Liver (tissue), 9 donors: ENCODE data around the gene SIPA1L3. TPM values are rescaled to one million over a fixed set of nuclear protein-coding genes. Genes with fewer than 3 reads are reported as not detected.

Source experiments
- DNase-seq: peaks from one replicate; pipeline ENCODE4 v3.0.0-alpha.2; 2017; ENCODE audit warnings: low spot score
- H3K27ac ChIP-seq, 2 donors: one replicate each; pipeline ENCODE4 v1.7.0; 2013; ENCODE audit warnings: inconsistent platforms in 2 of 2, low read length in 2 of 2, control low read depth in 1 of 2, low read depth in 1 of 2, mild to moderate bottlenecking in 1 of 2
- H3K27me3 ChIP-seq, 4 donors: one replicate each; pipeline versions ENCODE4 v1.6.1 to v1.7.0; 2013; ENCODE audit warnings: low read length in 3 of 4, inconsistent platforms in 1 of 4, mild to moderate bottlenecking in 1 of 4, moderate library complexity in 1 of 4; ENCODE audit not compliant: control insufficient read depth in 4 of 4, insufficient read depth in 4 of 4
- H3K36me3 ChIP-seq, 4 donors: one replicate each; pipeline versions ENCODE4 v1.6.1 to v1.7.0; 2013; ENCODE audit warnings: low read length in 3 of 4, mild to moderate bottlenecking in 3 of 4, low read depth in 1 of 4, moderate library complexity in 1 of 4; ENCODE audit not compliant: control insufficient read depth in 4 of 4, insufficient read depth in 3 of 4
- H3K4me1 ChIP-seq, 4 donors: one replicate each; pipeline versions ENCODE4 v1.6.1 to v1.7.0; 2013; ENCODE audit warnings: low read length in 3 of 4, mild to moderate bottlenecking in 3 of 4, moderate library complexity in 1 of 4; ENCODE audit not compliant: control insufficient read depth in 4 of 4, insufficient read depth in 4 of 4
- H3K4me3 ChIP-seq, 3 donors: one replicate each; pipeline versions ENCODE4 v1.6.1 to v1.7.0; 2013; ENCODE audit warnings: low read length in 3 of 3, control low read depth in 1 of 3, low read depth in 1 of 3, mild to moderate bottlenecking in 1 of 3
- H3K9ac ChIP-seq, 2 donors: one replicate each; pipeline ENCODE4 v1.7.0; 2013; ENCODE audit warnings: low read length in 2 of 2, mild to moderate bottlenecking in 2 of 2, moderate library complexity in 2 of 2, control low read depth in 1 of 2, low read depth in 1 of 2
- H3K9me3 ChIP-seq, 4 donors: one replicate each; pipeline versions ENCODE4 v1.6.1 to v1.7.0; 2013; ENCODE audit warnings: low read length in 3 of 4; ENCODE audit not compliant: control insufficient read depth in 4 of 4
- EGR1 ChIP-seq, 2 donors: IDR thresholded peaks; 2 replicates each; pipeline ENCODE4 v1.6.1; 2016 to 2018; ENCODE audit warnings: antibody characterized with exemption in 2 of 2, low read depth in 2 of 2
- FOXA1 ChIP-seq: IDR thresholded peaks from 2 replicates; pipeline ENCODE4 v1.6.1; 2016; ENCODE audit warnings: antibody characterized with exemption
- FOXA2 ChIP-seq: IDR thresholded peaks from 2 replicates; pipeline ENCODE4 v1.6.1; 2016; ENCODE audit warnings: antibody characterized with exemption
- GABPA ChIP-seq, 2 donors: IDR thresholded peaks in 1 of 2; conservative IDR thresholded peaks in 1 of 2; 2 replicates each; pipeline ENCODE4 v1.6.1; 2016; ENCODE audit warnings: antibody characterized with exemption in 2 of 2, mild to moderate bottlenecking in 1 of 2, moderate library complexity in 1 of 2
- HNF4G ChIP-seq: IDR thresholded peaks from 2 replicates; pipeline ENCODE4 v1.6.1; 2016; ENCODE audit warnings: antibody characterized with exemption
- JUND ChIP-seq, 2 donors: IDR thresholded peaks; 2 replicates each; pipeline ENCODE4 v1.6.1; 2016; ENCODE audit warnings: antibody characterized with exemption in 2 of 2
- NR2F2 ChIP-seq: IDR thresholded peaks from 2 replicates; pipeline ENCODE4 v1.6.1; 2016; ENCODE audit warnings: antibody characterized with exemption
- RAD21 ChIP-seq, 2 donors: IDR thresholded peaks; 2 replicates each; pipeline ENCODE4 v1.6.1; 2016; ENCODE audit warnings: antibody characterized with exemption in 2 of 2, mild to moderate bottlenecking in 2 of 2
- RXRA ChIP-seq, 2 donors: IDR thresholded peaks; 2 replicates each; pipeline ENCODE4 v1.6.1; 2017 to 2018; ENCODE audit warnings: antibody characterized with exemption in 2 of 2, mild to moderate bottlenecking in 1 of 2
- SP1 ChIP-seq: IDR thresholded peaks from 2 replicates; pipeline ENCODE4 v1.6.1; 2018; ENCODE audit warnings: antibody characterized with exemption, mild to moderate bottlenecking
- WGBS: extraction: QIAGEN DNeasy Blood & Tissue Kit; methylation state at CpG from one replicate; pipeline ENCODE4 v1.1.7; 2013; 5-methylcytosine and 5-hydroxymethylcytosine counted together
- polyA plus RNA-seq, 2 donors: library from polyadenylated mRNA; stranded (reverse) in 1 of 2; unstranded in 1 of 2; fragments of 200-250 nt in 1 of 2; fragments of >200 nt in 1 of 2; fragmentation: Nextera tagmentation in 1 of 2; extraction: Ambion mirVana in 1 of 2; gene quantifications; one replicate each; pipeline versions ENCODE4 v1.2.1 to v1.2.3, GENCODE V29; 2013 to 2015
- total RNA-seq, 2 donors: library from RNA; depleted of rRNA; stranded (reverse); fragments of >200 nt; gene quantifications; one replicate each; pipeline ENCODE4 v1.2.3, GENCODE V29; 2014
- TF ChIP-seq, protein P1 (sequence below): IDR thresholded peaks from 2 replicates; pipeline ENCODE4 v1.6.1; 2016; ENCODE audit warnings: antibody characterized with exemption
- TF ChIP-seq, protein P2 (sequence below): fragments of 150-350 bp; IDR thresholded peaks from 2 replicates; pipeline ENCODE4 v1.5.1; 2017; ENCODE audit warnings: improper control_type of control experiment, low read depth, low read length; ENCODE audit not compliant: missing input control
- TF ChIP-seq, protein P3 (sequence below): IDR thresholded peaks from 2 replicates; pipeline ENCODE4 v1.6.1; 2016; ENCODE audit warnings: antibody characterized with exemption
- TF ChIP-seq, protein P4 (sequence below): IDR thresholded peaks from 2 replicates; pipeline ENCODE4 v1.6.1; 2016; ENCODE audit warnings: antibody characterized with exemption
- donor health status: healthy.
- donor health status: healthy.
- donor health status: healthy.
- donor health status: healthy.
- donor health status: healthy.

SIPA1L3 gene
- total and polyA plus RNA-seq, 4 donors: 2.4 to 10.0 (median 4.4) TPM

DNA sequence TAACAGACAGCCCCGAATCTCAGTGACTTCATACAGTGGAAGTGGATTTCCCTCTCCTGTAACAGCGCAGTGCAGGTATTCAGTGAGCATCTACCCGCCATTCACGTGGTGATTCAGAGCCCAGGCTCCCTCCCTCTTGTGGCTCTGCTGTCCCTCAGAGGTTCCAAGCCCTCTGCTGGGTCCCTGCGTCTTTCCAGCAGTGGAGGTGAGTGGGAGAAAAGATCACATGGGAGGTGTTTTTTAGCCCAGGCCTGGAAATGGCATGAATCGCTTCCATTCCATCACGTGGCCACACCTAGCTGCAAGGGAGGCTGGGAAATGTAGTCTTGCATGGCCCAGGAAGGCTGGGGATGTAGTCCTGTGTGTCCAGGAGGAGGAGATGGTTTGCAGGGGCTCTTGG, 255.6 kb downstream of the SIPA1L3 start:
- Histone ChIP-seq H3K4me1 (no peaks in the 10 kb centered on the region), H3K27ac (no peak overlapping the region), H3K36me3 (peaks cover 9 to 46% (median 26%) of the 10 kb centered on the region in 4 donors), H3K9me3 (peaks cover 5 to 10% (median 7%) of the 10 kb centered on the region in 4 donors), H3K9ac (no peak overlapping the region), H3K27me3 (no peaks in the 10 kb centered on the region), H3K4me3 (peak overlapping the region in 2 of 3 donors; percentile 11 to 26)
- TF ChIP-seq SP1: no peak
- TF ChIP-seq EGR1 (IDR thresholded peaks at IDR 0.05; ENCODE audit: low read depth in 2 of 2): no peak
- TF ChIP-seq, protein P1, sequence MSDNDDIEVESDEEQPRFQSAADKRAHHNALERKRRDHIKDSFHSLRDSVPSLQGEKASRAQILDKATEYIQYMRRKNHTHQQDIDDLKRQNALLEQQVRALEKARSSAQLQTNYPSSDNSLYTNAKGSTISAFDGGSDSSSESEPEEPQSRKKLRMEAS: no peak
- TF ChIP-seq RXRA (IDR thresholded peaks at IDR 0.05): no peak
- no peak for TF ChIP-seq FOXA1
- TF ChIP-seq, protein P2, sequence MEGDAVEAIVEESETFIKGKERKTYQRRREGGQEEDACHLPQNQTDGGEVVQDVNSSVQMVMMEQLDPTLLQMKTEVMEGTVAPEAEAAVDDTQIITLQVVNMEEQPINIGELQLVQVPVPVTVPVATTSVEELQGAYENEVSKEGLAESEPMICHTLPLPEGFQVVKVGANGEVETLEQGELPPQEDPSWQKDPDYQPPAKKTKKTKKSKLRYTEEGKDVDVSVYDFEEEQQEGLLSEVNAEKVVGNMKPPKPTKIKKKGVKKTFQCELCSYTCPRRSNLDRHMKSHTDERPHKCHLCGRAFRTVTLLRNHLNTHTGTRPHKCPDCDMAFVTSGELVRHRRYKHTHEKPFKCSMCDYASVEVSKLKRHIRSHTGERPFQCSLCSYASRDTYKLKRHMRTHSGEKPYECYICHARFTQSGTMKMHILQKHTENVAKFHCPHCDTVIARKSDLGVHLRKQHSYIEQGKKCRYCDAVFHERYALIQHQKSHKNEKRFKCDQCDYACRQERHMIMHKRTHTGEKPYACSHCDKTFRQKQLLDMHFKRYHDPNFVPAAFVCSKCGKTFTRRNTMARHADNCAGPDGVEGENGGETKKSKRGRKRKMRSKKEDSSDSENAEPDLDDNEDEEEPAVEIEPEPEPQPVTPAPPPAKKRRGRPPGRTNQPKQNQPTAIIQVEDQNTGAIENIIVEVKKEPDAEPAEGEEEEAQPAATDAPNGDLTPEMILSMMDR: no peak
- TF ChIP-seq NR2F2: no peak
- TF ChIP-seq JUND (IDR thresholded peaks at IDR 0.05): no peak
- TF ChIP-seq FOXA2: no peak
- TF ChIP-seq, protein P3, sequence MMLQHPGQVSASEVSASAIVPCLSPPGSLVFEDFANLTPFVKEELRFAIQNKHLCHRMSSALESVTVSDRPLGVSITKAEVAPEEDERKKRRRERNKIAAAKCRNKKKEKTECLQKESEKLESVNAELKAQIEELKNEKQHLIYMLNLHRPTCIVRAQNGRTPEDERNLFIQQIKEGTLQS: no peak
- TF ChIP-seq GABPA (IDR thresholded peaks at IDR 0.05 in 1 of 2, conservative IDR thresholded peaks at IDR 0.05 in 1 of 2): no peak
- TF ChIP-seq HNF4G: no peak
- no peak for TF ChIP-seq RAD21 (IDR thresholded peaks at IDR 0.05)
- no peak for DNase-seq
- 96% methylated on average over 7 of the region's 7 CpGs for WGBS

DNA sequence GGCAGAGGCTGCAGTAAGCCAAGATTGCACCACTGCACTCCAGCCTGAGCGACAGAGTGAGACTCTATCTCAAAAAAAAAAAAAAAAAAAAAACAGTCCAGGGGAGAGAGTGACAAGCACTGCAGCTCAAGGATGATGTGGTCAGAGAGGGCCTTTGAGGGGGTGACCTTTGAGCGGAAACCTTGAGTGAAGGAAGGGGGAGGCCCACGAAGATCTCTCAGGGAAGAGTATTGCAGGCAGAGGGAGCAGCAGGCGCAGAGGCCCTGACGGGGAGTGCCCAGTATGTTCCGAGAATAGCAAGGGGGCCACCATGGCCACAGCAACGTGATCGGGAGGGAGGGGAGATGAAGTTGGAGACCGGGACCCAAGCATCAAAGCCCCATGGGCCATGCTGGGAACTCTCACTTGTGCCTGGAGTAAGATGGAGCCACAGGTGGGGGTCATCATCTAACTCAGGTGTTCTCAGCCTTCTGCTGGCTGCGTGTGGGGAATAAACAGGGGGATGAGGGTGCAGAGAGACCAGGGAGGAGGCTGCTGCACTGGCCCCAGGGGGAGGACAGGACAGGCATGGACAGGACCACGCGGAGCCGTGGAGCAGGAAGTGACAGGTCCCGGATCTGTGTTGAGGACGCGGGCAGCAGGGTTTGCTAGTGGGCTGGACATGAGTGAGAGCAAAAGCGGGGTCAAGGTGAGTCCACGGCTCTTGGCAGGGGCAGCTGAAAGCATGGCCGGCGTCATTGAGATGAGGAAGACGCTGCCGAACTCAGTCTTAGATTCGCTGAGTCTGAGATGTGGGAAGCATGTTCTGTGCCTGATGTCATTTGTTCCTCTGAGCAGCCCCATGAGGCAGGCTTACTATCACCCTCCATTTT, 256.6 kb downstream of the SIPA1L3 start:
- H3K27ac ChIP-seq: no peak overlapping the region
- no peak overlapping the region for H3K9ac ChIP-seq
- WGBS: 97% methylated on average over 23 of the region's 23 CpGs
- no peaks in the 10 kb centered on the region for H3K27me3 ChIP-seq
- no peak for TF ChIP-seq EGR1 (IDR thresholded peaks at IDR 0.05; ENCODE audit: low read depth in 2 of 2)
- no peak for TF ChIP-seq RAD21 (IDR thresholded peaks at IDR 0.05)
- TF ChIP-seq, protein P4, sequence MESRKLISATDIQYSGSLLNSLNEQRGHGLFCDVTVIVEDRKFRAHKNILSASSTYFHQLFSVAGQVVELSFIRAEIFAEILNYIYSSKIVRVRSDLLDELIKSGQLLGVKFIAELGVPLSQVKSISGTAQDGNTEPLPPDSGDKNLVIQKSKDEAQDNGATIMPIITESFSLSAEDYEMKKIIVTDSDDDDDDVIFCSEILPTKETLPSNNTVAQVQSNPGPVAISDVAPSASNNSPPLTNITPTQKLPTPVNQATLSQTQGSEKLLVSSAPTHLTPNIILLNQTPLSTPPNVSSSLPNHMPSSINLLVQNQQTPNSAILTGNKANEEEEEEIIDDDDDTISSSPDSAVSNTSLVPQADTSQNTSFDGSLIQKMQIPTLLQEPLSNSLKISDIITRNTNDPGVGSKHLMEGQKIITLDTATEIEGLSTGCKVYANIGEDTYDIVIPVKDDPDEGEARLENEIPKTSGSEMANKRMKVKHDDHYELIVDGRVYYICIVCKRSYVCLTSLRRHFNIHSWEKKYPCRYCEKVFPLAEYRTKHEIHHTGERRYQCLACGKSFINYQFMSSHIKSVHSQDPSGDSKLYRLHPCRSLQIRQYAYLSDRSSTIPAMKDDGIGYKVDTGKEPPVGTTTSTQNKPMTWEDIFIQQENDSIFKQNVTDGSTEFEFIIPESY: no peak
- TF ChIP-seq FOXA1: no peak
- no peak for TF ChIP-seq JUND (IDR thresholded peaks at IDR 0.05)
- no peak for TF ChIP-seq RXRA (IDR thresholded peaks at IDR 0.05)
- TF ChIP-seq SP1: no peak
- no peak for TF ChIP-seq NR2F2
- TF ChIP-seq HNF4G: no peak
- TF ChIP-seq, protein P2: no peak
- H3K36me3 ChIP-seq: peaks cover 9 to 48% (median 27%) of the 10 kb centered on the region in 4 donors
- H3K9me3 ChIP-seq: peaks cover 5 to 10% (median 7%) of the 10 kb centered on the region in 4 donors
- no peak for DNase-seq
- no peaks in the 10 kb centered on the region for H3K4me1 ChIP-seq
- H3K4me3 ChIP-seq: no peak overlapping the region
